Vagina (tissue), 2 donors: Measurements from ENCODE around the gene MECP2. TPM values are rescaled to one million over a fixed set of nuclear protein-coding genes. Genes with fewer than 3 reads are reported as not detected.

Experiments used
- DNase-seq, 2 donors: peaks; one replicate each; pipeline ENCODE4 v3.0.0-alpha.2; 2017; ENCODE audit errors: extremely low spot score in 2 of 2
- H3K27ac ChIP-seq: fragments of 200-600 bp; sonication (generic); one replicate; pipeline ENCODE4 v1.5.1; 2019
- H3K27me3 ChIP-seq: fragments of 200-600 bp; sonication (generic); one replicate; pipeline ENCODE4 v1.5.1; 2019
- H3K36me3 ChIP-seq, 2 donors: fragments of 200-600 bp; sonication (generic); one replicate each; pipeline ENCODE4 v1.5.1; 2017 to 2019
- H3K4me1 ChIP-seq: fragments of 200-600 bp; sonication (generic); one replicate; pipeline ENCODE4 v1.5.1; 2019
- H3K4me3 ChIP-seq, 2 donors: fragments of 200-600 bp; sonication (generic); 1 replicate in 1 of 2; 2 replicates in 1 of 2; pipeline ENCODE4 v1.5.1; 2016 to 2019
- H3K9me3 ChIP-seq: fragments of 200-600 bp; sonication (generic); one replicate; pipeline ENCODE4 v1.5.1; 2019
- POLR2A ChIP-seq, 2 donors: fragments of 450-650 bp; IDR thresholded peaks; one replicate each; pipeline ENCODE4 v1.6.1; 2017; ENCODE audit warnings: antibody characterized with exemption in 2 of 2, mild to moderate bottlenecking in 2 of 2, moderate library complexity in 2 of 2
- POLR2AphosphoS5 ChIP-seq, 2 donors: sonication (generic); formaldehyde crosslinking; IDR thresholded peaks; one replicate each; pipeline ENCODE4 v1.9.0; 2017; ENCODE audit warnings: antibody characterized with exemption in 2 of 2, mild to moderate bottlenecking in 2 of 2, low read depth in 1 of 2; ENCODE audit not compliant: insufficient read depth in 1 of 2
- intact Hi-C: fragments of 100-400 bp; cut with DNase I; formaldehyde crosslinking; loops from one replicate; pipeline ENCODE4 v1.15.1; 2023
- total RNA-seq: library from RNA; depleted of rRNA; stranded (reverse); fragments of >200 nt; gene quantifications from one replicate; pipeline ENCODE4 v1.2.3, GENCODE V29; 2016
- TF ChIP-seq, protein P1 (sequence below), 3 experiments: fragments of 450-650 bp in 2 of 3; fragments of 200-600 bp in 1 of 3; sonication (generic) in 1 of 3; IDR thresholded peaks; one replicate each; pipeline ENCODE4 v1.5.1; 2017 to 2019; ENCODE audit warnings: antibody characterized with exemption in 3 of 3, mild to moderate bottlenecking in 2 of 3, moderate library complexity in 2 of 3

Gene MECP2
- total RNA-seq, 1 donor from 2014 or later = 38.5 TPM

DNA sequence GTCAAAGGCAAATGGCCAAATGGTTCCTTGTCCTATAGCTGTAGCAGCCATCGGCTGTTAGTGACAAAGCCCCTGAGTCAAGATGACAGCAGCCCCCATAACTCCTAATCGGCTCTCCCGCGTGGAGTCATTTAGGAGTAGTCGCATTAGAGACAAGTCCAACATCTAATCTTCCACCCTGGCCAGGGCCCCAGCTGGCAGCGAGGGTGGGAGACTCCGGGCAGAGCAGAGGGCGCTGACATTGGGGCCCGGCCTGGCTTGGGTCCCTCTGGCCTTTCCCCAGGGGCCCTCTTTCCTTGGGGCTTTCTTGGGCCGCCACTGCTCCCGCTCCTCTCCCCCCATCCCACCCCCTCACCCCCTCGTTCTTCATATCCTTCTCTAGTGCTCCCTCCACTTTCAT lies 42.7 kb upstream of the MECP2 start:
- Histone ChIP-seq H3K36me3 (no peaks in the 10 kb centered on the region), H3K27ac (no peak overlapping the region), H3K4me1 (no peaks in the 10 kb centered on the region), H3K4me3 (no peak overlapping the region), H3K27me3 (no peaks in the 10 kb centered on the region), H3K9me3 (no peaks in the 10 kb centered on the region)
- DNase-seq = no peak
- intact Hi-C loops = no loop called here
- TF ChIP-seq POLR2AphosphoS5 (IDR thresholded peaks at IDR 0.05; ENCODE audit: insufficient read depth in 1 of 2, low read depth in 1 of 2) = no peak
- TF ChIP-seq POLR2A (IDR thresholded peaks at IDR 0.05) = no peak
- TF ChIP-seq, protein P1, sequence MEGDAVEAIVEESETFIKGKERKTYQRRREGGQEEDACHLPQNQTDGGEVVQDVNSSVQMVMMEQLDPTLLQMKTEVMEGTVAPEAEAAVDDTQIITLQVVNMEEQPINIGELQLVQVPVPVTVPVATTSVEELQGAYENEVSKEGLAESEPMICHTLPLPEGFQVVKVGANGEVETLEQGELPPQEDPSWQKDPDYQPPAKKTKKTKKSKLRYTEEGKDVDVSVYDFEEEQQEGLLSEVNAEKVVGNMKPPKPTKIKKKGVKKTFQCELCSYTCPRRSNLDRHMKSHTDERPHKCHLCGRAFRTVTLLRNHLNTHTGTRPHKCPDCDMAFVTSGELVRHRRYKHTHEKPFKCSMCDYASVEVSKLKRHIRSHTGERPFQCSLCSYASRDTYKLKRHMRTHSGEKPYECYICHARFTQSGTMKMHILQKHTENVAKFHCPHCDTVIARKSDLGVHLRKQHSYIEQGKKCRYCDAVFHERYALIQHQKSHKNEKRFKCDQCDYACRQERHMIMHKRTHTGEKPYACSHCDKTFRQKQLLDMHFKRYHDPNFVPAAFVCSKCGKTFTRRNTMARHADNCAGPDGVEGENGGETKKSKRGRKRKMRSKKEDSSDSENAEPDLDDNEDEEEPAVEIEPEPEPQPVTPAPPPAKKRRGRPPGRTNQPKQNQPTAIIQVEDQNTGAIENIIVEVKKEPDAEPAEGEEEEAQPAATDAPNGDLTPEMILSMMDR (IDR thresholded peaks at IDR 0.05) = no peak

DNA sequence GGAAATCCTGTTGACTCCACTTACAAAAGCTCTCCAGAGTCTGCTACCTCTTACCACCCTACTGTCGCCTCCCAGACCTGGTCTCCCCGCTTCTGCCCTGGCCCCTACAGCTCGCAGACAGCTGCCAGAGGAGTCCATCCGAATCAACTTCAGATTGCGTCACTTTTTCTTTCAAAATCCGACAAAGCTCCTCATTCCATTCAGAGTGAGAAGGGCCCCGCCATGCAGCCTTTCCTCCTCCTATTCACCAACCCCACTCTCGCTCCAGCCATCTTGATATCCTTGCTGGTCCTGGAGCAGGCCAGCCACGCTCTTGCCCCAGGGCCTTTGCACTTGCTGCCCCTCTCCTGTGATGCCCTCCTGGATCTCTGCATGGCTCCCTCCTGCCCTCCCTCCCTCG lies 41.3 kb upstream of the MECP2 start:
- H3K9me3 ChIP-seq = no peaks in the 10 kb centered on the region
- H3K4me1 ChIP-seq = no peaks in the 10 kb centered on the region
- H3K4me3 ChIP-seq = no peak overlapping the region
- no peaks in the 10 kb centered on the region for H3K36me3 ChIP-seq
- no peak overlapping the region for H3K27ac ChIP-seq
- DNase-seq = no peak
- intact Hi-C loops = no loop called here
- H3K27me3 ChIP-seq = no peaks in the 10 kb centered on the region
- TF ChIP-seq POLR2A (IDR thresholded peaks at IDR 0.05) (no peak), POLR2AphosphoS5 (IDR thresholded peaks at IDR 0.05; ENCODE audit: insufficient read depth in 1 of 2, low read depth in 1 of 2) (no peak)
- TF ChIP-seq, protein P1 (IDR thresholded peaks at IDR 0.05) = no peak

DNA sequence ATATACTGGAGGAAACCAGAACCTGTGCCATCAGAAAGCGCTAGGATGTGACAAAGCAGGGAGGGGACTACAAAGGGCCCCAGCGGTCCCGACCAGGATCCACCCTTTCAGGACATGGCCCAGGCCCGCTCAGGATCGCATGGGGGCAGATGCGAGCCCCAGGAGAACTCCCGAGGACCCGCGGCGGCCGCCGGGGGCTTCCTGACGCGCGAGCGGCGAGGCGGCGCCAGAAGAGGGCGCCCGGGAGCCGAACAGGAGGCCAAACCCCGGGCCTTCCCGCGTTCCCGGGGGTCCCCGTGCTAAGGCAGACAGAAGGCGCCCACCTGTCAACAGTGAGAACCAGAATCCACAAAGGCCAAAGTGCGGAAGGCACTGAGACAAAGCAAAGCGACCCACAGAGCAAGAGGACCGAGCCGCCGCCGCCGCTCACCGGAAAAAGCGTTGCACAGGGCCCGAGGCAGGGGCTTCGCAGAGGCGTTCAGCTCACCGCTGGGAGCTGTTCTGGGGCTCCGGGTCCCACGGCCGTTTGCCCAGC lies 39.2 kb upstream of the MECP2 start:
- intact Hi-C loops = no loop called here
- Histone ChIP-seq H3K4me3 (peak overlapping the region; percentile 25 to 29), H3K36me3 (no peaks in the 10 kb centered on the region), H3K27ac (peak overlapping the region; percentile 36), H3K27me3 (no peaks in the 10 kb centered on the region), H3K4me1 (no peaks in the 10 kb centered on the region), H3K9me3 (no peaks in the 10 kb centered on the region)
- TF ChIP-seq POLR2A (IDR thresholded peaks at IDR 0.05) (no peak), POLR2AphosphoS5 (IDR thresholded peaks at IDR 0.05; ENCODE audit: insufficient read depth in 1 of 2, low read depth in 1 of 2) (peak in 1 of 2 donors; percentile 34)
- TF ChIP-seq, protein P1 (IDR thresholded peaks at IDR 0.05) = peak; percentile 32 to 67 (median 58)
- peak in 1 of 2 donors; percentile 76 for DNase-seq

DNA sequence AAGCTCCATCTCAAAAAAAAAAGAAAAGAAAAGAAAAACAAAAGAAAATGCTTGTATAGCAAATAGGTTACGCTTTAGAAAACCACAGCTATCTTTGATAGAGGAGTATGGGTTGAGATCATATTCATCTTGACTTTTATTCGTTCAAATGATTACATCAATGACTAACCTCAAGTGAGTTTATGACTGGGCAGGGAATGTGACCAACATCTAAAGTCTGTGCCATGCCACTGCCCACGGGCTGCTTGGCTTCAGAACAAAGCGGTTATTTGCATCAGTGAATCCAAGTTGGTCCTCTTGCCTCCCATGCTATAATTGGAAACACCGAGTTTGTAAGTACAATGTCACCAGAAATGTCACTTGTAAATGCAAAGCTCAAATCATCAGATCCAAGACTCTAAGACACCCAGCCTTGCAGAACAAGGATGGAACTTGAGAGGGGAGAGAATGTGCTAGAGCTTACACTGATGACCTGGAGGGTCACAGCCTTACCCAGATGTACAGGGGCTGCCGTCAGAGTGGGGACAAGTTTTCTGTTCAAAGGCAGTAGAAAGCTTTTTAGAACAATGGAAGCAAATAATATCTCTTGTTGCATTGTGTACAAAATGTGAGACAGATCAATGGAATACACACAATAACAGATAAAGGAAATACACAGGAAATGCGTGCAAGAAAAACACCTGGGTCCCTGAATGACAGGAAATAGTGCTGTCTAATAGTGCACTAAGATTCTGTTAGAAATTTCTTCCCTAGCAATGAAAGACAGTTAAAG lies 38.1 kb upstream of the MECP2 start:
- Histone ChIP-seq H3K4me1 (no peaks in the 10 kb centered on the region), H3K36me3 (no peaks in the 10 kb centered on the region), H3K4me3 (no peak overlapping the region), H3K27me3 (no peaks in the 10 kb centered on the region), H3K27ac (no peak overlapping the region), H3K9me3 (no peaks in the 10 kb centered on the region)
- no peak for DNase-seq
- TF ChIP-seq, protein P1 (IDR thresholded peaks at IDR 0.05) = no peak
- TF ChIP-seq POLR2A (IDR thresholded peaks at IDR 0.05) (no peak), POLR2AphosphoS5 (IDR thresholded peaks at IDR 0.05; ENCODE audit: insufficient read depth in 1 of 2, low read depth in 1 of 2) (no peak)
- intact Hi-C loops = no loop called here

DNA sequence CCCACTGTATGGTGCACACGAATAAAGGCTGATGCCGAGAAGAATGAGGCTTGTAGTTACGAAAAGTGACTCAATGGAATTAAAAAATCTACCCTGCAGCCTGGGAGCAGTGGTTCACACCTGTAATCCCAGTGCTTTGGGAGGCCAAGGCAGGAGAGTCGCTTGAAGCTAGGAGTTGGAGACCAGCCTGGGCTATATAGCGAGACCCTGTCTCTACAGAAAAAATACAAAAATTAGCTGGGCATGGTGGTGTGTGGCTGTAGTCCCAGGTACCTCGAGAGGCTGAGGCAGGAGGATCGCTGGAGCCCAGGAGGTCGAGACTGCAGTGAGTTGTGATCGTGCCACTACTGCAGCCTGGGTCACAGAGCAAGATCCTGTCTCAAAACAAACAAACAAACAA lies 34.8 kb upstream of the MECP2 start:
- no peak overlapping the region for H3K27ac ChIP-seq
- no peak for DNase-seq
- no peak overlapping the region for H3K4me3 ChIP-seq
- H3K4me1 ChIP-seq = no peaks in the 10 kb centered on the region
- H3K9me3 ChIP-seq = no peaks in the 10 kb centered on the region
- H3K27me3 ChIP-seq = no peaks in the 10 kb centered on the region
- H3K36me3 ChIP-seq = no peaks in the 10 kb centered on the region
- TF ChIP-seq POLR2AphosphoS5 (IDR thresholded peaks at IDR 0.05; ENCODE audit: insufficient read depth in 1 of 2, low read depth in 1 of 2) = no peak
- no peak for TF ChIP-seq POLR2A (IDR thresholded peaks at IDR 0.05)
- TF ChIP-seq, protein P1 (IDR thresholded peaks at IDR 0.05) = no peak
- intact Hi-C loops = no loop called here
